ENCODE results near the gene CRYGC.
"Not testable (repeated sequence)": the region's sequence is repeated elsewhere in the genome, so short reads cannot be mapped to it uniquely, and the experiment has no call there.

The CRYGC gene

DNA sequence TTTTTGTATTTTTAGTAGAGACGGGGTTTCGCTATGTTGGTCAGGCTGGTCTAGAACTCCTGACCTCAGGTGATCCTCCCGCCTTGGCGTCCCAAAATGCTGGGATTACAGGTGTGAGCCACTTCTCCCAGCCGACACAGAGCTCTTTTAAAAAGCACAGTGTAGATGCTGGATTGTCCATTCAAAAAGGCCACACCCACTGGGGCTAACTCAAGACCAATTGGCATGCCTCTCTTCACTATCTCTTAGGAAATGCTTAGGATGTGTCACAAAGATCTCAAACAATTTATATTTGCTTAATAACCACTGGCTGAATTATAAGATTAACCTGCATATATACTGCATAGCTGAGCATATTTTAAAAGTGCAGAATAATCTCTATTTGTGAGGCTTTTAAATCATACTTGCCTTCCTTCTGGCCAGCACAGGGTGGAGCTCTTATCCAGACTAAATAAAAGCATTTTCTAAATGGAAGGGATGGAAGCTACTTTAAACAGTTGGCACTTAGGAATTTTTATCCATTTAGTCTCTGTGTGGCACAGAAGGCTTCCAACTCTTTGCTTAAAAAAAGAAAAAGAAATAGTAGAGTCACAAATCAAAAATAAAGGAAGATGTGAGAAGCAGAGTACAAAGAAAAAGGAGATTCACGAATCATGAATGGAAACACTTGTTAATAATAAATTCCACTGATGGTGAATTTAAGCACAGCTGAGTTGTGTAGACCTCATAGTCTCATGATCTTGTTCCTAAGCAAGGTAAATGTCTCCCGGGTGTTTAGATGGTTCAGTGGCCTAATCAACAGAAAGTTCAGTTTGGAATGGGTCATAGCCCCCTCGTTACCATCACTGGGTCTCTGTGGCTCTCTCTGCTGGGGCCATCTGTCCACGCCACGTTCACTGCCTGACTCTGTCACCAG lies 27.7 kb downstream of the CRYGC start:
- H3K4me3 ChIP-seq (ENCODE audit: low read depth, low read length): no peak overlapping the region
- DNase-seq (ENCODE audit: low read depth): no peak
- TF ChIP-seq, protein P1, sequence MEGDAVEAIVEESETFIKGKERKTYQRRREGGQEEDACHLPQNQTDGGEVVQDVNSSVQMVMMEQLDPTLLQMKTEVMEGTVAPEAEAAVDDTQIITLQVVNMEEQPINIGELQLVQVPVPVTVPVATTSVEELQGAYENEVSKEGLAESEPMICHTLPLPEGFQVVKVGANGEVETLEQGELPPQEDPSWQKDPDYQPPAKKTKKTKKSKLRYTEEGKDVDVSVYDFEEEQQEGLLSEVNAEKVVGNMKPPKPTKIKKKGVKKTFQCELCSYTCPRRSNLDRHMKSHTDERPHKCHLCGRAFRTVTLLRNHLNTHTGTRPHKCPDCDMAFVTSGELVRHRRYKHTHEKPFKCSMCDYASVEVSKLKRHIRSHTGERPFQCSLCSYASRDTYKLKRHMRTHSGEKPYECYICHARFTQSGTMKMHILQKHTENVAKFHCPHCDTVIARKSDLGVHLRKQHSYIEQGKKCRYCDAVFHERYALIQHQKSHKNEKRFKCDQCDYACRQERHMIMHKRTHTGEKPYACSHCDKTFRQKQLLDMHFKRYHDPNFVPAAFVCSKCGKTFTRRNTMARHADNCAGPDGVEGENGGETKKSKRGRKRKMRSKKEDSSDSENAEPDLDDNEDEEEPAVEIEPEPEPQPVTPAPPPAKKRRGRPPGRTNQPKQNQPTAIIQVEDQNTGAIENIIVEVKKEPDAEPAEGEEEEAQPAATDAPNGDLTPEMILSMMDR (IDR thresholded peaks at IDR 0.05; ENCODE audit: low read depth, low read length, missing control alignments): no peak

DNA sequence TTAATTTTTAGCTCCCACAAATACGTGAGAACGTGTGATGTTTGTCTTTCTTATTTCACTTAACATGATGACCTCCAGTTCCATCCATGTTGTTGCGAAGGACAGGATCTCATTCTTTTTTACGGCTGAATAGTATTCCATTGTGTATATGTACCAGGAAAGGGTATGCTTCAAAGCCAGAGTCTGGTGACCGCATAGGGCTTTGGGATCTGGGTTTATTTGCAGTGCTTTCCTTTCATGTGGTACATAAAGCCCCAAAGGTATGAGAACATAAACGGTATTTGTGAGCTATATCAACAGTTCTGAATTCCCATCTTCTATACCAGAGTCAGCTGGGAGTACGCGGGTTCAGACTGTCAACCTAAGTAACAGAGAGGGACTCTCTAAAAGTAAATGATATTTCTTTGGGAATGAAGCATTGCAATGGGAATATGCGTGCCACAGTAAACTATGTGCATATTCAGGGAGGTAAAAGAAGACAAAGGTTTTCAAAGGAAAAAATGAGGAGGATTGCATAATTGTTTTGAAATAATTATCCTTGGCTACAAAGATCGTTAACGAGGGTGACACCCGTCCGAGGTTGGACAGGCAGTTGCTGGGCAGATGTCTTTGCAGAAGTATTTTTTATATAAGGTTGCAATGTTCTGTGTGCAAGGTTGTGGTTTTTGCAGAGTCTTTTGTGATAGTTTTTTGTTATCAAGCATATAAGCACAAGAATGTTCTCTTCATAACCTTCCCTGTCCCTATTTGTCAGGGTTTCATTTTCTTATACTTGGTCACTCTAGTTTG lies 29.8 kb downstream of the CRYGC start:
- no peak for DNase-seq (ENCODE audit: low read depth)
- H3K4me3 ChIP-seq (ENCODE audit: low read depth, low read length): no peak overlapping the region
- TF ChIP-seq, protein P1 (IDR thresholded peaks at IDR 0.05; ENCODE audit: low read depth, low read length, missing control alignments): no peak

GRCh38 chr2:208098701-208099100 lies 30.9 kb downstream of the CRYGC start:
- not testable (repeated sequence) for DNase-seq (ENCODE audit: low read depth)

GRCh38 chr2:208098267-208098666 lies 31.4 kb downstream of the CRYGC start:
- TF ChIP-seq, protein P1 (IDR thresholded peaks at IDR 0.05; ENCODE audit: low read depth, low read length, missing control alignments): no peak
- no peak for DNase-seq (ENCODE audit: low read depth)
- no peak overlapping the region for H3K4me3 ChIP-seq (ENCODE audit: low read depth, low read length)

More at GRCh38 chr2:208098701-208099100, 30.9 kb downstream of the CRYGC start:
- not testable (repeated sequence) for H3K4me3 ChIP-seq (ENCODE audit: low read depth, low read length)

- H3K4me3 ChIP-seq (ENCODE audit: low read depth, low read length): no peak overlapping the region
- DNase-seq (ENCODE audit: low read depth): no peak
- TF ChIP-seq, protein P1 (IDR thresholded peaks at IDR 0.05; ENCODE audit: low read depth, low read length, missing control alignments): no peak
These were observed 31.8 kb downstream of the CRYGC start for GRCh38 chr2:208097801-208098200.

DNA sequence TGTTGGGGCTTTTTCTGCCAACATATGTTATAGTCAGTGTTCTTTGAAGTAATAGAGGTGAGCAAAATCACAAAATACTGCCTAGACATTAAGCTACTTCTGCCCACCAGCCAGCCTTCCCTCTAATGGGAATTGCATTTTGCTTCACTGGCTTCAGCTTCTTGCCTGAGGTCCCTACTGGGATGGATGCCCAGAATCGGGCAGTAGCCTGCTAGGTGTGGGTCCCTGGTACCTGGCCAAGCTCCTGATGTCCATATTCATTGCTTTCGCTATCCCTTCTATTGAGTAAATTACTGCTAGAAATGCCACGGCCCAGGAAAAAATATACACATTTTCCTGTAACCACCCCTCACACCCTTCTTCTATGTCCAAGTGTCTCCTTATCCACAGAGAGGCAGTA lies 32.3 kb downstream of the CRYGC start:
- TF ChIP-seq, protein P1 (IDR thresholded peaks at IDR 0.05; ENCODE audit: low read depth, low read length, missing control alignments): no peak
- H3K4me3 ChIP-seq (ENCODE audit: low read depth, low read length): no peak overlapping the region
- no peak for DNase-seq (ENCODE audit: low read depth)

DNA sequence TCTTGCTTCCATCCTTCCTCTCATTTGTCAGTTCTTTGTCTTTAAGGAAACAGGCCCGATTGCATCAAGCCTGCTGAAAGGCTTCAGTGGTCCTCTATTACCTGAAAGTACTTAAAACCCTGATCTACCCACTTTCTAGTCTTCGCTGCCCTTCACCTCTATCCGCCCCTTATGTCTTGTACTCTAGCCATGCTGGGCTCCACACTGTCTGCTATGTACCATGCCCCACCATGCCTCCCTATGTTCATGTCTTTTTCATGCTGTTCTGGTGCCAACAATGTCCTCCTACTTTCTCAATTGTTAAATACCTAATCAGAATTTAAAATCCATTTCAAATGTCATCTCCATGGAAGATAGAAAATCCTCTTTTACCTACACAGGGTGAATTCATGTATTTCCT lies 33.5 kb downstream of the CRYGC start:
- TF ChIP-seq, protein P1 (IDR thresholded peaks at IDR 0.05; ENCODE audit: low read depth, low read length, missing control alignments): no peak
- no peak overlapping the region for H3K4me3 ChIP-seq (ENCODE audit: low read depth, low read length)
- DNase-seq (ENCODE audit: low read depth): no peak

Measured in GM12864 (cell line).